Measurements from ENCODE around the gene PYGM. TPM values are rescaled to one million over a fixed set of nuclear protein-coding genes. Genes with fewer than 3 reads are reported as not detected.
A peak's percentile ranks its signal among the peaks of the same experiment; 100 is the strongest.

PYGM gene
- total RNA-seq, 1 experiment from 2014 or later: 3.6 TPM

DNA sequence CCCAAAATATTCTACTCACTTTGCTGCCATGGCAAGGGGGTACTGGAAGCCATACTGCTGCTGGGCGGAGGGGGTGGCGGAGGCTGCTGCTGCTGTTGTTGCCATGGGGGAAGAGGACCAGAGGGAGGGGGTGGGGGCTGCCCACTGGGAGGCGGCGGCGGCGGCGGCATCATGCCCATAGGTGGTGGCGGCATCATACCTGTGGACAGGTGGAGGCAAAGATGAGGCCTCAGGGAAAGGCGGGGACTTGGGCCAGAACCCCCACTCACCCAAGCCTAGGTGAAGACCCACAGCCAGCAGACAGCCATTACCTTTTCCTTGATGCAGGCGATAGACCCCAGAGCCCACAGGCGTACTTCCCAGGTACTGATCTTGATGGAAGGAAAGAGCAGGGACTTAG is 7.1 kb upstream of the PYGM start:
- DNase-seq: no peak
- Histone ChIP-seq H3K18ac (ENCODE audit: insufficient read length, low read depth, low read length) (no peak overlapping the region), H3K27ac (ENCODE audit: insufficient read length, low read depth, low read length) (no peak overlapping the region), H2BK5ac (ENCODE audit: insufficient read length, low read length) (no peak overlapping the region), H2AK5ac (ENCODE audit: insufficient read length, low read length) (no peak overlapping the region), H4K5ac (ENCODE audit: insufficient read length, low read depth, low read length) (no peak overlapping the region), H3T11ph (ENCODE audit: low read length) (no peak overlapping the region), H2BK15ac (ENCODE audit: low read depth, low read length) (no peak overlapping the region), H4K20me1 (ENCODE audit: control insufficient read depth, insufficient read depth, insufficient read length) (peaks cover 3% of the 10 kb centered on the region), H3K56ac (ENCODE audit: insufficient read length, low read depth, low read length) (no peak overlapping the region), H3K23me2 (ENCODE audit: insufficient read length, low read depth, low read length, poor library complexity, severe bottlenecking) (no peaks in the 10 kb centered on the region), H2BK20ac (ENCODE audit: low read depth, low read length, poor library complexity, severe bottlenecking) (no peak overlapping the region), H3K14ac (ENCODE audit: insufficient read depth, low read length) (no peak overlapping the region), H2AFZ (ENCODE audit: low read length) (no peak overlapping the region), H2BK12ac (ENCODE audit: insufficient read length, low read depth, low read length) (no peak overlapping the region), H3K4ac (ENCODE audit: low read depth, low read length) (no peak overlapping the region), H3K4me2 (ENCODE audit: insufficient read depth, insufficient read length, low read length) (no peak overlapping the region), H3K27me3 (ENCODE audit: insufficient read depth, low read length) (no peaks in the 10 kb centered on the region), H3K9ac (ENCODE audit: extremely low read depth, insufficient read length, low read length) (no peak overlapping the region), H3K4me1 (ENCODE audit: insufficient read depth, low read length) (peaks cover 4% of the 10 kb centered on the region; the same call in 1 of the 2 replicates), H4K8ac (replicated peaks; ENCODE audit: insufficient read length, low read depth, low read length) (no peak overlapping the region), H3K23ac (ENCODE audit: insufficient read length, low read depth, low read length) (no peak overlapping the region), H3K9me3 (ENCODE audit: control insufficient read depth, low read depth, low read length) (no peaks in the 10 kb centered on the region), H3K79me1 (ENCODE audit: insufficient read depth, low read depth, low read length, poor library complexity, severe bottlenecking) (peaks cover 3% of the 10 kb centered on the region), H3K79me2 (ENCODE audit: insufficient read depth, low read length) (no peaks in the 10 kb centered on the region), H4K91ac (ENCODE audit: insufficient read length, low read depth, low read length) (no peak overlapping the region), H2BK120ac (ENCODE audit: low read depth, low read length, poor library complexity, severe bottlenecking) (no peak overlapping the region)
- TF ChIP-seq, protein P1, sequence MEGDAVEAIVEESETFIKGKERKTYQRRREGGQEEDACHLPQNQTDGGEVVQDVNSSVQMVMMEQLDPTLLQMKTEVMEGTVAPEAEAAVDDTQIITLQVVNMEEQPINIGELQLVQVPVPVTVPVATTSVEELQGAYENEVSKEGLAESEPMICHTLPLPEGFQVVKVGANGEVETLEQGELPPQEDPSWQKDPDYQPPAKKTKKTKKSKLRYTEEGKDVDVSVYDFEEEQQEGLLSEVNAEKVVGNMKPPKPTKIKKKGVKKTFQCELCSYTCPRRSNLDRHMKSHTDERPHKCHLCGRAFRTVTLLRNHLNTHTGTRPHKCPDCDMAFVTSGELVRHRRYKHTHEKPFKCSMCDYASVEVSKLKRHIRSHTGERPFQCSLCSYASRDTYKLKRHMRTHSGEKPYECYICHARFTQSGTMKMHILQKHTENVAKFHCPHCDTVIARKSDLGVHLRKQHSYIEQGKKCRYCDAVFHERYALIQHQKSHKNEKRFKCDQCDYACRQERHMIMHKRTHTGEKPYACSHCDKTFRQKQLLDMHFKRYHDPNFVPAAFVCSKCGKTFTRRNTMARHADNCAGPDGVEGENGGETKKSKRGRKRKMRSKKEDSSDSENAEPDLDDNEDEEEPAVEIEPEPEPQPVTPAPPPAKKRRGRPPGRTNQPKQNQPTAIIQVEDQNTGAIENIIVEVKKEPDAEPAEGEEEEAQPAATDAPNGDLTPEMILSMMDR (conservative IDR thresholded peaks at IDR 0.05): no peak
- Mint-ChIP-seq H3K36me3 (ENCODE audit: insufficient read depth in 1 of 3, low read depth in 3 of 3) (peaks cover 63 to 89% (median 81%) of the 10 kb centered on the region in 3 experiments; a peak in 6 of 7 replicates), H3K9me3 (no peaks in the 10 kb centered on the region; a peak in 1 of 5 replicates), H3K4me1 (peaks cover 52 to 64% of the 10 kb centered on the region in 2 experiments), H3K27ac (peak overlapping the region in 2 of 3 experiments; percentile 81 to 86; a peak in 2 of 7 replicates), H3K4me3 (no peak overlapping the region), H3K27me3 (ENCODE audit: low read depth) (no peaks in the 10 kb centered on the region)
- no CpG with 5 or more reads among the region's 11 CpGs for WGBS (ENCODE audit: extremely low coverage, insufficient read length, low lambda C conversion rate)

All from H9 (cell line).